ENCODE data around the gene KRT80.

KRT80 gene

GRCh38 chr12:52187206-52187605 lies 4.6 kb downstream of the KRT80 start:
- no peak for DNase-seq (ENCODE audit: low read depth)
- H3K4me3 ChIP-seq (ENCODE audit: low read depth, low read length) = no peak overlapping the region
- no peak for TF ChIP-seq CTCF (IDR thresholded peaks at IDR 0.05; ENCODE audit: low read depth, low read length, missing control alignments)

- no peak overlapping the region for H3K4me3 ChIP-seq (ENCODE audit: low read depth, low read length)
- no peak for DNase-seq (ENCODE audit: low read depth)
- no peak for TF ChIP-seq CTCF (IDR thresholded peaks at IDR 0.05; ENCODE audit: low read depth, low read length, missing control alignments)
These were observed 5.5 kb downstream of the KRT80 start for GRCh38 chr12:52186118-52186840.

- no peak for DNase-seq (ENCODE audit: low read depth)
- TF ChIP-seq CTCF (IDR thresholded peaks at IDR 0.05; ENCODE audit: low read depth, low read length, missing control alignments) = no peak
- no peak overlapping the region for H3K4me3 ChIP-seq (ENCODE audit: low read depth, low read length)
These were observed 6.3 kb downstream of the KRT80 start for GRCh38 chr12:52185400-52185967.

DNA sequence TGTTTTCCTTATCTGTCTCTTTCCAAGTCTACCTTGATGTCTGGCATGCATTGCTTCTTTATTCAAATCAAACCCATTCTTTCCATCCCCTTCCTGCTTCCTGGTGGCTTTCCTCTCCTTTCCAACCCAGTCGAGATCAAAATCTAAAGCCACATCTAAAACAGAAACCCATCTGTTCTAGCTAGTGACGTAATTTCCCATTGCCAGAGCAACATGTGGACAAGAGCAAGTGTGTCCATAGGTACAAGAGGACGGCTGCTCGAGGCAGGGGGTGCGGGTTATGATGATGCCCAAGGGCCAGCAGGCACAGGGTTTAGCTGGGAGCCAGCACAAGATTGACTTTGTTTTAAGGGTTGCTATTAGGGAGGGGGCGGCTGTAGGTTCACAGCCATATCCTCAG lies 7.0 kb downstream of the KRT80 start:
- DNase-seq (ENCODE audit: low read depth) = no peak
- H3K4me3 ChIP-seq (ENCODE audit: low read depth, low read length) = no peak overlapping the region
- no peak for TF ChIP-seq CTCF (IDR thresholded peaks at IDR 0.05; ENCODE audit: low read depth, low read length, missing control alignments)

- H3K4me3 ChIP-seq (ENCODE audit: low read depth, low read length) = no peak overlapping the region
- no peak for DNase-seq (ENCODE audit: low read depth)
- no peak for TF ChIP-seq CTCF (IDR thresholded peaks at IDR 0.05; ENCODE audit: low read depth, low read length, missing control alignments)
These were observed 7.8 kb downstream of the KRT80 start for GRCh38 chr12:52183971-52184370.

DNA sequence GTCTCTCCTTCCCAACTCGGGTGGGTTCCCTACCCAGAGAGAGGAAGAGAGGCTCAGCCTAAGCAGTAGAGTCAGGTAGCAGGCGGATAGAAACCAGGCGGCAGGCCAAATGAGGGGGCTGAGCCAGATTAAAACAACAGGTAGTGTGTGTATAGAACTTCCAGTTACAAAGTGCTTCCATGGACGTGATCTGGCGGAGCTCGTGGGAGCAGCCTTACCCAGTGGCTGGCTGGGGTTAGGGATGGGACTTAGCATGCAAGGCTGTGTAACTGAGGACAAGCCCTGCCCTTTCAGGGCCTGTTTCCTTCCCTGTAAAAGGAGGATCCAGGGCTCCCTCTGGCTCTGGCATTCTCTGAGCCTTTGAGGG lies 8.3 kb downstream of the KRT80 start:
- DNase-seq (ENCODE audit: low read depth) = no peak
- H3K4me3 ChIP-seq (ENCODE audit: low read depth, low read length) = no peak overlapping the region
- no peak for TF ChIP-seq CTCF (IDR thresholded peaks at IDR 0.05; ENCODE audit: low read depth, low read length, missing control alignments)
